Activated CD4-positive, CD25-positive, alpha-beta regulatory T cell treated with anti-CD3 and anti-CD28 coated beads, Interleukin-2, amount 50 U/mL, for 72 hours (primary cell): ENCODE measurements around the gene B3GALNT2.
A peak's percentile ranks its signal among the peaks of the same experiment; 100 is the strongest.
"Not testable (repeated sequence)": the region's sequence is repeated elsewhere in the genome, so short reads cannot be mapped to it uniquely, and the experiment has no call there.

Experiments used
- DNase-seq: peaks from one replicate; pipeline ENCODE4 v3.0.0; 2021

Gene B3GALNT2

GRCh38 chr1:235503403-235504121 is 690 bp downstream of the B3GALNT2 start:
- DNase-seq, result peak; percentile 48

GRCh38 chr1:235502601-235503402 is 1.4 kb downstream of the B3GALNT2 start:
- DNase-seq, result no peak

- DNase-seq, result no peak
Observed at GRCh38 chr1:235500971-235501540, 3.2 kb downstream of the B3GALNT2 start.

GRCh38 chr1:235495551-235495950 is 8.7 kb downstream of the B3GALNT2 start:
- no peak for DNase-seq

- no peak for DNase-seq
Observed at GRCh38 chr1:235495030-235495429, 9.2 kb downstream of the B3GALNT2 start.

GRCh38 chr1:235494531-235494930 is 9.7 kb downstream of the B3GALNT2 start:
- no peak for DNase-seq

GRCh38 chr1:235491644-235492043 is 12.6 kb downstream of the B3GALNT2 start:
- DNase-seq, result no peak

GRCh38 chr1:235486321-235486720 is 17.9 kb downstream of the B3GALNT2 start:
- no peak for DNase-seq

- DNase-seq, result no peak
Observed at GRCh38 chr1:235485558-235485957, 18.7 kb downstream of the B3GALNT2 start.

GRCh38 chr1:235483090-235483489 is 21.2 kb downstream of the B3GALNT2 start:
- no peak for DNase-seq

GRCh38 chr1:235473806-235474205 is 30.4 kb downstream of the B3GALNT2 start:
- DNase-seq, result no peak

GRCh38 chr1:235470741-235471439 is 33.4 kb downstream of the B3GALNT2 start:
- no peak for DNase-seq

GRCh38 chr1:235469897-235470296 is 34.4 kb downstream of the B3GALNT2 start:
- not testable (repeated sequence) for DNase-seq

- no peak for DNase-seq
Observed at GRCh38 chr1:235468970-235469369, 35.3 kb downstream of the B3GALNT2 start.

- no peak for DNase-seq
Observed at GRCh38 chr1:235468004-235468403, 36.2 kb downstream of the B3GALNT2 start.

- DNase-seq, result no peak
Observed at GRCh38 chr1:235465066-235465465, 39.2 kb downstream of the B3GALNT2 start.

- not testable (repeated sequence) for DNase-seq
Observed at GRCh38 chr1:235462832-235463231, 41.4 kb downstream of the B3GALNT2 start.

GRCh38 chr1:235461954-235462353 is 42.3 kb downstream of the B3GALNT2 start:
- no peak for DNase-seq

GRCh38 chr1:235460770-235461169 is 43.5 kb downstream of the B3GALNT2 start:
- no peak for DNase-seq

GRCh38 chr1:235457856-235458255 is 46.4 kb downstream of the B3GALNT2 start:
- DNase-seq, result not testable (repeated sequence)

GRCh38 chr1:235455823-235456222 is 48.4 kb downstream of the B3GALNT2 start:
- no peak for DNase-seq

- no peak for DNase-seq
Observed at GRCh38 chr1:235455097-235455496, 49.2 kb downstream of the B3GALNT2 start.

- no peak for DNase-seq
Observed at GRCh38 chr1:235454021-235454420, 50.2 kb downstream of the B3GALNT2 start.
